Liver (tissue), 9 donors: ENCODE data around the gene TRPC4. TPM values are rescaled to one million over a fixed set of nuclear protein-coding genes. Genes with fewer than 3 reads are reported as not detected.

Experiments
- DNase-seq: peaks from one replicate; pipeline ENCODE4 v3.0.0-alpha.2; 2017; ENCODE audit warnings: low spot score
- H3K27ac ChIP-seq, 2 donors: one replicate each; pipeline ENCODE4 v1.7.0; 2013; ENCODE audit warnings: inconsistent platforms in 2 of 2, low read length in 2 of 2, control low read depth in 1 of 2, low read depth in 1 of 2, mild to moderate bottlenecking in 1 of 2
- H3K27me3 ChIP-seq, 4 donors: one replicate each; pipeline versions ENCODE4 v1.6.1 to v1.7.0; 2013; ENCODE audit warnings: low read length in 3 of 4, inconsistent platforms in 1 of 4, mild to moderate bottlenecking in 1 of 4, moderate library complexity in 1 of 4; ENCODE audit not compliant: control insufficient read depth in 4 of 4, insufficient read depth in 4 of 4
- H3K36me3 ChIP-seq, 4 donors: one replicate each; pipeline versions ENCODE4 v1.6.1 to v1.7.0; 2013; ENCODE audit warnings: low read length in 3 of 4, mild to moderate bottlenecking in 3 of 4, low read depth in 1 of 4, moderate library complexity in 1 of 4; ENCODE audit not compliant: control insufficient read depth in 4 of 4, insufficient read depth in 3 of 4
- H3K4me1 ChIP-seq, 4 donors: one replicate each; pipeline versions ENCODE4 v1.6.1 to v1.7.0; 2013; ENCODE audit warnings: low read length in 3 of 4, mild to moderate bottlenecking in 3 of 4, moderate library complexity in 1 of 4; ENCODE audit not compliant: control insufficient read depth in 4 of 4, insufficient read depth in 4 of 4
- H3K4me3 ChIP-seq, 3 donors: one replicate each; pipeline versions ENCODE4 v1.6.1 to v1.7.0; 2013; ENCODE audit warnings: low read length in 3 of 3, control low read depth in 1 of 3, low read depth in 1 of 3, mild to moderate bottlenecking in 1 of 3
- H3K9ac ChIP-seq, 2 donors: one replicate each; pipeline ENCODE4 v1.7.0; 2013; ENCODE audit warnings: low read length in 2 of 2, mild to moderate bottlenecking in 2 of 2, moderate library complexity in 2 of 2, control low read depth in 1 of 2, low read depth in 1 of 2
- H3K9me3 ChIP-seq, 4 donors: one replicate each; pipeline versions ENCODE4 v1.6.1 to v1.7.0; 2013; ENCODE audit warnings: low read length in 3 of 4; ENCODE audit not compliant: control insufficient read depth in 4 of 4
- ATF3 ChIP-seq: IDR thresholded peaks from 2 replicates; pipeline ENCODE4 v1.6.1; 2016; ENCODE audit warnings: antibody characterized with exemption
- CTCF ChIP-seq: fragments of 150-350 bp; IDR thresholded peaks from 2 replicates; pipeline ENCODE4 v1.5.1; 2017; ENCODE audit warnings: improper control_type of control experiment, low read depth, low read length; ENCODE audit not compliant: missing input control
- EGR1 ChIP-seq, 2 donors: IDR thresholded peaks; 2 replicates each; pipeline ENCODE4 v1.6.1; 2016 to 2018; ENCODE audit warnings: antibody characterized with exemption in 2 of 2, low read depth in 2 of 2
- FOXA1 ChIP-seq: IDR thresholded peaks from 2 replicates; pipeline ENCODE4 v1.6.1; 2016; ENCODE audit warnings: antibody characterized with exemption
- FOXA2 ChIP-seq: IDR thresholded peaks from 2 replicates; pipeline ENCODE4 v1.6.1; 2016; ENCODE audit warnings: antibody characterized with exemption
- GABPA ChIP-seq, 2 donors: IDR thresholded peaks in 1 of 2; conservative IDR thresholded peaks in 1 of 2; 2 replicates each; pipeline ENCODE4 v1.6.1; 2016; ENCODE audit warnings: antibody characterized with exemption in 2 of 2, mild to moderate bottlenecking in 1 of 2, moderate library complexity in 1 of 2
- HNF4A ChIP-seq, 2 donors: conservative IDR thresholded peaks; 2 replicates each; pipeline ENCODE4 v1.6.1; 2016; ENCODE audit warnings: antibody characterized with exemption in 2 of 2, mild to moderate bottlenecking in 2 of 2
- HNF4G ChIP-seq: IDR thresholded peaks from 2 replicates; pipeline ENCODE4 v1.6.1; 2016; ENCODE audit warnings: antibody characterized with exemption
- JUND ChIP-seq, 2 donors: IDR thresholded peaks; 2 replicates each; pipeline ENCODE4 v1.6.1; 2016; ENCODE audit warnings: antibody characterized with exemption in 2 of 2
- MAX ChIP-seq: IDR thresholded peaks from 2 replicates; pipeline ENCODE4 v1.6.1; 2016; ENCODE audit warnings: antibody characterized with exemption
- NR2F2 ChIP-seq: IDR thresholded peaks from 2 replicates; pipeline ENCODE4 v1.6.1; 2016; ENCODE audit warnings: antibody characterized with exemption
- RAD21 ChIP-seq, 2 donors: IDR thresholded peaks; 2 replicates each; pipeline ENCODE4 v1.6.1; 2016; ENCODE audit warnings: antibody characterized with exemption in 2 of 2, mild to moderate bottlenecking in 2 of 2
- REST ChIP-seq: IDR thresholded peaks from 2 replicates; pipeline ENCODE4 v1.6.1; 2016; ENCODE audit warnings: antibody characterized with exemption, mild to moderate bottlenecking
- RXRA ChIP-seq, 2 donors: IDR thresholded peaks; 2 replicates each; pipeline ENCODE4 v1.6.1; 2017 to 2018; ENCODE audit warnings: antibody characterized with exemption in 2 of 2, mild to moderate bottlenecking in 1 of 2
- SP1 ChIP-seq: IDR thresholded peaks from 2 replicates; pipeline ENCODE4 v1.6.1; 2018; ENCODE audit warnings: antibody characterized with exemption, mild to moderate bottlenecking
- YY1 ChIP-seq: IDR thresholded peaks from 2 replicates; pipeline ENCODE4 v1.6.1; 2016; ENCODE audit warnings: antibody characterized with exemption, mild to moderate bottlenecking
- ZBTB33 ChIP-seq: IDR thresholded peaks from 2 replicates; pipeline ENCODE4 v1.6.1; 2016; ENCODE audit warnings: antibody characterized with exemption
- WGBS: extraction: QIAGEN DNeasy Blood & Tissue Kit; methylation state at CpG from one replicate; pipeline ENCODE4 v1.1.7; 2013; 5-methylcytosine and 5-hydroxymethylcytosine counted together
- polyA plus RNA-seq, 2 donors: library from polyadenylated mRNA; stranded (reverse) in 1 of 2; unstranded in 1 of 2; fragments of 200-250 nt in 1 of 2; fragments of >200 nt in 1 of 2; fragmentation: Nextera tagmentation in 1 of 2; extraction: Ambion mirVana in 1 of 2; gene quantifications; one replicate each; pipeline versions ENCODE4 v1.2.1 to v1.2.3, GENCODE V29; 2013 to 2015
- total RNA-seq, 2 donors: library from RNA; depleted of rRNA; stranded (reverse); fragments of >200 nt; gene quantifications; one replicate each; pipeline ENCODE4 v1.2.3, GENCODE V29; 2014
- donor health status: healthy.
- donor health status: healthy.
- donor health status: healthy.
- donor health status: healthy.
- donor health status: healthy.

Gene TRPC4
- total and polyA plus RNA-seq, 4 donors = 0.04 to 0.17 (median 0.05) TPM; not detected in 1

- Histone ChIP-seq H3K27me3 (peaks cover 0 to 2% (median 0%) of the 10 kb centered on the region in 4 donors), H3K4me3 (no peak overlapping the region), H3K27ac (no peak overlapping the region), H3K36me3 (no peaks in the 10 kb centered on the region), H3K9me3 (no peaks in the 10 kb centered on the region), H3K9ac (no peak overlapping the region), H3K4me1 (no peaks in the 10 kb centered on the region)
- no peak for DNase-seq
- WGBS = 89% methylated on average over 2 of the region's 2 CpGs
- TF ChIP-seq MAX = no peak
- TF ChIP-seq NR2F2 = no peak
- TF ChIP-seq CTCF = no peak
- no peak for TF ChIP-seq FOXA2
- no peak for TF ChIP-seq SP1
- TF ChIP-seq HNF4G = no peak
- TF ChIP-seq EGR1 (IDR thresholded peaks at IDR 0.05; ENCODE audit: low read depth in 2 of 2) = no peak
- no peak for TF ChIP-seq ZBTB33
- no peak for TF ChIP-seq REST
- TF ChIP-seq RXRA (IDR thresholded peaks at IDR 0.05) = no peak
- TF ChIP-seq JUND (IDR thresholded peaks at IDR 0.05) = no peak
- no peak for TF ChIP-seq FOXA1
- TF ChIP-seq GABPA (IDR thresholded peaks at IDR 0.05 in 1 of 2, conservative IDR thresholded peaks at IDR 0.05 in 1 of 2) = no peak
- no peak for TF ChIP-seq HNF4A (conservative IDR thresholded peaks at IDR 0.05)
- no peak for TF ChIP-seq ATF3
- TF ChIP-seq RAD21 (IDR thresholded peaks at IDR 0.05) = no peak
- no peak for TF ChIP-seq YY1
Observed at GRCh38 chr13:37706041-37706440, 163.5 kb downstream of the TRPC4 start.

- Histone ChIP-seq H3K27ac (no peak overlapping the region), H3K27me3 (peaks cover 0 to 2% (median 0%) of the 10 kb centered on the region in 4 donors), H3K4me1 (no peaks in the 10 kb centered on the region), H3K9ac (no peak overlapping the region), H3K9me3 (no peaks in the 10 kb centered on the region), H3K36me3 (no peaks in the 10 kb centered on the region), H3K4me3 (no peak overlapping the region)
- no peak for TF ChIP-seq FOXA2
- no peak for TF ChIP-seq EGR1 (IDR thresholded peaks at IDR 0.05; ENCODE audit: low read depth in 2 of 2)
- TF ChIP-seq GABPA (IDR thresholded peaks at IDR 0.05 in 1 of 2, conservative IDR thresholded peaks at IDR 0.05 in 1 of 2) = no peak
- WGBS = 52% methylated on average over 4 of the region's 4 CpGs
- DNase-seq = no peak
Observed at GRCh38 chr13:37701972-37702371, 167.6 kb downstream of the TRPC4 start.
